ENCODE measurements around the gene FOXL3.

The FOXL3 gene

DNA sequence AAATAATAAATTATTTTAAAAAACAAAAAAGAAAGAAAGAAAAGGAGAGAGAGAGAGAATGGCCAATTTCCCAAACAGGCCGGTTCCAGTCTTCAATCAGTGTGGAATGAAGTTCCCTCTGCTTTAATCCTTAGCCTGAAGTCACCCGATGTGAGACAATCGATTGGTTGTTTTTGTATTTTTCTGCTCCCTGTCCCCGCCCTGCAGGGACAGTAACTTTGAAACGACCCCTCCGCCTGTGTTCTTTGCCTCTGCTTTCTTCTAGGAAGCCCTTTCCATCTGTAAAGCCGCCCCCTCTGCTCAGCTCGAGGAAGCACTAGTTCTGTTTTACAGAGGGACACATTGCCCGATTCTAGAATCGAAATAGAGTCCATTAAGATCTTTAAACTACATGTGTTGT is 33.4 kb downstream of the FOXL3 start:
- DNase-seq (ENCODE audit: low read depth): no peak
- TF ChIP-seq, protein P1, sequence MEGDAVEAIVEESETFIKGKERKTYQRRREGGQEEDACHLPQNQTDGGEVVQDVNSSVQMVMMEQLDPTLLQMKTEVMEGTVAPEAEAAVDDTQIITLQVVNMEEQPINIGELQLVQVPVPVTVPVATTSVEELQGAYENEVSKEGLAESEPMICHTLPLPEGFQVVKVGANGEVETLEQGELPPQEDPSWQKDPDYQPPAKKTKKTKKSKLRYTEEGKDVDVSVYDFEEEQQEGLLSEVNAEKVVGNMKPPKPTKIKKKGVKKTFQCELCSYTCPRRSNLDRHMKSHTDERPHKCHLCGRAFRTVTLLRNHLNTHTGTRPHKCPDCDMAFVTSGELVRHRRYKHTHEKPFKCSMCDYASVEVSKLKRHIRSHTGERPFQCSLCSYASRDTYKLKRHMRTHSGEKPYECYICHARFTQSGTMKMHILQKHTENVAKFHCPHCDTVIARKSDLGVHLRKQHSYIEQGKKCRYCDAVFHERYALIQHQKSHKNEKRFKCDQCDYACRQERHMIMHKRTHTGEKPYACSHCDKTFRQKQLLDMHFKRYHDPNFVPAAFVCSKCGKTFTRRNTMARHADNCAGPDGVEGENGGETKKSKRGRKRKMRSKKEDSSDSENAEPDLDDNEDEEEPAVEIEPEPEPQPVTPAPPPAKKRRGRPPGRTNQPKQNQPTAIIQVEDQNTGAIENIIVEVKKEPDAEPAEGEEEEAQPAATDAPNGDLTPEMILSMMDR (IDR thresholded peaks at IDR 0.05; ENCODE audit: control insufficient read depth, insufficient read depth, low read depth, low read length, missing control alignments): no peak
- no peak overlapping the region for H3K4me3 ChIP-seq (ENCODE audit: control insufficient read depth, low read depth, low read length)

DNA sequence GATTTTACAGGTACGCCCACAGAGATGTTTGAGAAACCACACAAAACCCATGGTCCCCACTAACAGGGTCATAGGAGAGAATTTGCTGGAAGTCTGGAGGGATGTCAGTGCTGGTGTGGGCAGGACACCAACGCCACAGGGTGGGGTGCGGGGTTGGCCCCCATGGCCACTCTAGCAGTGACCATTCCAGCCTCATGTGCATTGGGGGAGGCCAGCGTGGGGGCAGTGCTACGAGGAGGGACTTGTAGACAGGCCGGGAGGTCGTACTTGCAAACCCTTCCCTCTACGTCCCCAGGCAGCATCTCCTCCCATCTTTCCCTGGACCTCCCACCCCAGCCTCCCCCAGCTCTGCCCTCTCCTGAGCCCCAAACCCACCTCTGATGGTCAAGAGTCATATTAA is 34.0 kb downstream of the FOXL3 start:
- H3K4me3 ChIP-seq (ENCODE audit: control insufficient read depth, low read depth, low read length): no peak overlapping the region
- TF ChIP-seq, protein P1 (IDR thresholded peaks at IDR 0.05; ENCODE audit: control insufficient read depth, insufficient read depth, low read depth, low read length, missing control alignments): no peak
- DNase-seq (ENCODE audit: low read depth): no peak

DNA sequence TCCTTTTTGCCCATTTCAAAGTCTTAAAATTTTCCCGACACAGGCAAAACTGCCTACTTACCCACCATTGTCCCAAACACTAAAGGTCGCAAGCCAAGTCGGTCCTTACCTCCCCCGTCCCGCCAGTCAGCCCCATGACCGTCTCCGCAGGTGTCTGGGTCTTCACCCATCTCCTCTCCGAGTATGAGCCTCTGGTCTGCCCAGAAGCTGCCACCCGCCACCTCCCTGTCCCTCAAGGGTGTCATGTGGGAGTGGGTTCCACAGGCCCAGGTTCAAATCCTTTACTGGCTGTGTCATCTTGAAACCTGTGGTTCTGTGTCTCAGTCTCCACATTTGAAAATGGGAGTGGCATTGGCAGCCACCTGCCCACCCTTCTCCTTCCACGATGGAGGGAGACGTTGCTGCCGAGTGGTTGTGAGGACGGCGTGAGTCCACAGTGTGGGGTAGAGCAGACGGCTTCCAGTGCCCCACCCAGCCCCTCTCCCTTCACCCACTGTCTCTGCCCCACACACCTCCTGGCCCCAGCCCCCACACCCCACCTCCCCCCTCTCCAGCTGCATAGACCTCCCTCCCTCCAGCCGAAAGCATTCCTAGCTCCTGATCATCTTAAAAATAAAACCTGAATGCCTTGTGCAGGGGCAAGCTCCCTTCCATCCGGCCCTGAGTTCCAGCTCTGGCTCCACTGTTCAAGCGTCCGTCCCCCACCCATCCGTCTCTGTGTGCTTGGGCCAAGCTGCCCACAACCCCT is 35.3 kb downstream of the FOXL3 start:
- DNase-seq (ENCODE audit: low read depth): no peak
- TF ChIP-seq, protein P1 (IDR thresholded peaks at IDR 0.05; ENCODE audit: control insufficient read depth, insufficient read depth, low read depth, low read length, missing control alignments): no peak
- H3K4me3 ChIP-seq (ENCODE audit: control insufficient read depth, low read depth, low read length): no peak overlapping the region

DNA sequence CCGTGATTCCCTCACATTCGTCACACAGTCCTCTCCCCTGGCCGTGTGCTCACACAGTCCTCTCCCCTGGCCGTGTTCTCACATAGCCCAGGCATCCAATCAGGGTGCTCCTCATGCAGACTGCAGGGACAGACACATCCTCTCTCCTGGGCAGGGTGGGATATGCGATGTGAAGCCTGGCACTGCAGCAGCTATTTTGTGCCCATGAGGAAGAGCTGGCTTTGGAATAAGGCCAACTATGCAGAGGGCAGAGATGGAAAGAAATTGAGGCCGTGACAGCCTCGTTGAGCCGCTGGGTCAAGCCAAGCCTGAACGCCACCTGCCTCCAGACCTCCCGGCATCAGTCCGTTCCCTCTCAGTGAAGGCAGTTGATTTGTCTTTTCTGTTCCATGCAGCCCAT is 35.8 kb downstream of the FOXL3 start:
- no peak overlapping the region for H3K4me3 ChIP-seq (ENCODE audit: control insufficient read depth, low read depth, low read length)
- TF ChIP-seq, protein P1 (IDR thresholded peaks at IDR 0.05; ENCODE audit: control insufficient read depth, insufficient read depth, low read depth, low read length, missing control alignments): no peak
- no peak for DNase-seq (ENCODE audit: low read depth)

DNA sequence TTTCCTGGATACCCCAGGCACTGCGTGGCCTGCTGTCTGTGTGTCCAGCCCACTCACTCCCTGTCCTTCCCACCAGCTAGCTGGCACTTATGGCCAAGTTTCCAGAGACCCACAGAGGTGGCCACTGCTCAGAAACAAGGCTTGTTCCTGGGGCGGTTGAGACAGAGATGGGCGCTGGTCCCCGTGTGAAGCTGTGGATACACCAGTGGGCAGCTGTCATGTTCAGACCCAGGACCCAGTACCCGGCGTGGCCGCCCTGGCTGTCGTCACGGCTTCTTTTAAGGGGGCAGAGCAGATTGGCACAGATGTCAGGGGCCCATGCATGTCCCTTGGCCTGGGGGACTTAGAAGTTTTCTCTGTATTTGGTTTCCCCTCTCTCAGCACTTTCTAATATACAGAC is 36.3 kb downstream of the FOXL3 start:
- no peak overlapping the region for H3K4me3 ChIP-seq (ENCODE audit: control insufficient read depth, low read depth, low read length)
- TF ChIP-seq, protein P1 (IDR thresholded peaks at IDR 0.05; ENCODE audit: control insufficient read depth, insufficient read depth, low read depth, low read length, missing control alignments): no peak
- no peak for DNase-seq (ENCODE audit: low read depth)

DNA sequence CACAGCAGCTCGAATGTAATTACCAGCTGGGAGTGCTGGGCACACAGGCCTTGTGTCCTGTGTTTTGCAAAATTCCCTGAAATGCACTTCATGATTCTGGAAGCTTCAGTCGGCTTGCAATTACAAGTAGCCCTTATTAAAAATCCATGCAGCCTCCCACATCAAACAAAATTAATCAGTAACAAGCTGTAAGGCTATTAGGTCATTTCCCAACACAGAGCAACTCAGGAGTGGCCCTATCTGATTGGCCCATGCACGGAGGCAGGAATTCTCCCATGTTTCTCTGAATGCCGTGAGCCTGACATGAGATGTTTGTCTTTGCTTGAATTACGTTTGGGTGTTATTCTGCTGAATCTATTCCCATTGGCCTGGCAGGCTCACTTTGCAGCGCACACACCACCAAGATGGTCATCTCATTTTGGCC is 36.9 kb downstream of the FOXL3 start:
- no peak overlapping the region for H3K4me3 ChIP-seq (ENCODE audit: control insufficient read depth, low read depth, low read length)
- DNase-seq (ENCODE audit: low read depth): no peak
- TF ChIP-seq, protein P1 (IDR thresholded peaks at IDR 0.05; ENCODE audit: control insufficient read depth, insufficient read depth, low read depth, low read length, missing control alignments): no peak
